Measurements from ENCODE around the gene DNA2. TPM values are rescaled to one million over a fixed set of nuclear protein-coding genes. Genes with fewer than 3 reads are reported as not detected.
"Not testable (repeated sequence)": the region's sequence is repeated elsewhere in the genome, so short reads cannot be mapped to it uniquely, and the experiment has no call there.

DNA2 gene
- polyA plus RNA-seq, 4 donors = 2.2 to 7.8 (median 4.1) TPM

DNA sequence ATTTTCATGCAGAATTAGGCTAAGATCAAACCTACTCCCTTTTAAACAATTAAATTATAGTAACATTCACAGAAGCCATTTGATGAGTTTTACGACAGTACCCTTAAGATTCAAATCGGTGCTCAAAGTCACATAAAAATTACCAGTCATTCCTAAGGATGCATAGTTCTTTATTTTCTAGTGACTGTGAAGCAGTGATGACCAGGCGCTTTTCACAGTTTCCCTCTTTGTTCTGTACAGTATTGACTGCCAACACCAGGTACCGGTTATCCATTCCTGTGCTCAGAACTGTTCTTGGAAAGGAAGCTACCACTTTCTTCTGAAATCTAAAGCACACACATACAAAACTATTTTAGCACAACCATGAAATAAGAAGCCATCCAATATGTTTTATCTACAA is 1.9 kb downstream of the DNA2 start:
- H3K9me3 ChIP-seq (ENCODE audit: control insufficient read depth in 2 of 2, insufficient read depth in 1 of 2, low read depth in 1 of 2, low read length in 1 of 2) = no peaks in the 10 kb centered on the region
- H3K36me3 ChIP-seq (ENCODE audit: control insufficient read depth in 3 of 3, insufficient read depth in 2 of 3, low read depth in 1 of 3, low read length in 3 of 3) = peaks cover 0 to 9% (median 0%) of the 10 kb centered on the region in 3 donors
- H3K27ac ChIP-seq (ENCODE audit: low read depth in 1 of 3, low read length in 2 of 3) = no peak overlapping the region
- no peak for DNase-seq
- peaks cover 0 to 5% (median 0%) of the 10 kb centered on the region in 3 donors for H3K4me1 ChIP-seq (ENCODE audit: control insufficient read depth in 3 of 3, insufficient read depth in 2 of 3, low read depth in 1 of 3, low read length in 2 of 3)
- 87 to 93% (median 89%) methylated on average over 4 of the region's 4 CpGs for WGBS, 3 donors
- H3K27me3 ChIP-seq (ENCODE audit: control insufficient read depth in 3 of 3, insufficient read depth in 3 of 3, low read length in 3 of 3) = no peaks in the 10 kb centered on the region
- FAIRE-seq = no peak
- H3K4me3 ChIP-seq (ENCODE audit: low read depth in 1 of 3, low read length in 3 of 3) = no peak overlapping the region

GRCh38 chr10:68464729-68465128 is 7.0 kb downstream of the DNA2 start:
- DNase-seq; H3K4me1 ChIP-seq (ENCODE audit: control insufficient read depth in 3 of 3, insufficient read depth in 2 of 3, low read depth in 1 of 3, low read length in 2 of 3): not testable (repeated sequence)
- 91 to 97% (median 91%) methylated on average over 3 to 4 of the region's 4 CpGs for WGBS, 3 donors

DNA sequence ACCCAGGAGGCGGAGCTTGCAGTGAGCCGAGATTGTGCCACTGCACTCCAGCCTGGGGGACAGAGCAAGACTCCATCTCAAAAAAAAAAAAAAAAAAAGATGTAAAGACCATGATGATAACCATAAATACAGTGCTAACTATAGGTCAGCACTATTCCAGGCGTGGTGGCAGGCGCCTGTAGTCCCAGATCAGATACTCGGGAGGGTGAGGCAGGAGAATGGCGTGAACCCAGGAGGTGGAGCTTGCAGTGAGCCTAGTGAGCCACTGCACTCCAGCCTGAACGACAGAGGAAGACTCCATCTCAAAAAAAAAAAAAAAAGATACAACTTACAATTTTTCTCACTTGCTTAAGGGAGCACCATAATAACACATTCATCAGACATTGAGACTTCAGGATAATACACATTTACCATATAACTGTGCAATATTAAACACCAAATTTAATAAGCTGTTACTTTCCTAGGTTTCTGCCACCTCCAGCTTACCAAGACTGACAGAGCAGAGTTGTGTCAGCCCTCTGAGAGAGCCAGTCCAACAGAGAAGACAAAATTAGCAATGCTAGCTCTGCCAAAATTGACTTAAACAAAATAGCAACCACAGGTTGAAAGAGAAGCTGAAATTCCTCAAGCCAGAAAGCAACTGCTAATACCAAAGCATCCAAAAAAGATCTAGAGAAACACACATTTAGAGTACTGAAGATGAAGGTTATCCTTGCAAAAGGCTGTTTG is 8.2 kb downstream of the DNA2 start:
- no peak overlapping the region for H3K4me3 ChIP-seq (ENCODE audit: low read depth in 1 of 3, low read length in 3 of 3)
- H3K9me3 ChIP-seq (ENCODE audit: control insufficient read depth in 2 of 2, insufficient read depth in 1 of 2, low read depth in 1 of 2, low read length in 1 of 2) = no peaks in the 10 kb centered on the region
- FAIRE-seq = no peak
- peaks cover 0 to 33% (median 0%) of the 10 kb centered on the region in 3 donors for H3K36me3 ChIP-seq (ENCODE audit: control insufficient read depth in 3 of 3, insufficient read depth in 2 of 3, low read depth in 1 of 3, low read length in 3 of 3)
- H3K4me1 ChIP-seq (ENCODE audit: control insufficient read depth in 3 of 3, insufficient read depth in 2 of 3, low read depth in 1 of 3, low read length in 2 of 3) = no peaks in the 10 kb centered on the region
- 92 to 97% (median 96%) methylated on average over 5 to 7 of the region's 7 CpGs for WGBS, 3 donors
- no peak overlapping the region for H3K27ac ChIP-seq (ENCODE audit: low read depth in 1 of 3, low read length in 2 of 3)
- no peak for DNase-seq
- H3K27me3 ChIP-seq (ENCODE audit: control insufficient read depth in 3 of 3, insufficient read depth in 3 of 3, low read length in 3 of 3) = no peaks in the 10 kb centered on the region

More at GRCh38 chr10:68464729-68465128, 7.0 kb downstream of the DNA2 start:
- FAIRE-seq; H3K4me3 ChIP-seq (ENCODE audit: low read depth in 1 of 3, low read length in 3 of 3); H3K27ac ChIP-seq (ENCODE audit: low read depth in 1 of 3, low read length in 2 of 3); H3K27me3 ChIP-seq (ENCODE audit: control insufficient read depth in 3 of 3, insufficient read depth in 3 of 3, low read length in 3 of 3); H3K9me3 ChIP-seq (ENCODE audit: control insufficient read depth in 2 of 2, insufficient read depth in 1 of 2, low read depth in 1 of 2, low read length in 1 of 2): not testable (repeated sequence)
- peaks cover 0 to 33% (median 0%) of the 10 kb centered on the region in 3 donors for H3K36me3 ChIP-seq (ENCODE audit: control insufficient read depth in 3 of 3, insufficient read depth in 2 of 3, low read depth in 1 of 3, low read length in 3 of 3)

- H3K9me3 ChIP-seq (ENCODE audit: control insufficient read depth in 2 of 2, insufficient read depth in 1 of 2, low read depth in 1 of 2, low read length in 1 of 2) = no peaks in the 10 kb centered on the region
- no peaks in the 10 kb centered on the region for H3K27me3 ChIP-seq (ENCODE audit: control insufficient read depth in 3 of 3, insufficient read depth in 3 of 3, low read length in 3 of 3)
- H3K4me3 ChIP-seq (ENCODE audit: low read depth in 1 of 3, low read length in 3 of 3) = no peak overlapping the region
- no peaks in the 10 kb centered on the region for H3K4me1 ChIP-seq (ENCODE audit: control insufficient read depth in 3 of 3, insufficient read depth in 2 of 3, low read depth in 1 of 3, low read length in 2 of 3)
- no peak for FAIRE-seq
- DNase-seq = no peak
- H3K27ac ChIP-seq (ENCODE audit: low read depth in 1 of 3, low read length in 2 of 3) = no peak overlapping the region
- peaks cover 0 to 36% (median 0%) of the 10 kb centered on the region in 3 donors for H3K36me3 ChIP-seq (ENCODE audit: control insufficient read depth in 3 of 3, insufficient read depth in 2 of 3, low read depth in 1 of 3, low read length in 3 of 3)
- WGBS, 3 donors = 85 to 95% (median 94%) methylated on average over 2 of the region's 2 CpGs
These were observed 9.2 kb downstream of the DNA2 start for GRCh38 chr10:68462536-68462935.

- no peak for FAIRE-seq
- 94 to 99% (median 99%) methylated on average over 3 of the region's 3 CpGs for WGBS, 3 donors
- no peaks in the 10 kb centered on the region for H3K4me1 ChIP-seq (ENCODE audit: control insufficient read depth in 3 of 3, insufficient read depth in 2 of 3, low read depth in 1 of 3, low read length in 2 of 3)
These were observed 10.7 kb downstream of the DNA2 start for GRCh38 chr10:68461032-68461431.

GRCh38 chr10:68449698-68450097 is 22.1 kb downstream of the DNA2 start:
- 70 to 88% (median 74%) methylated on average over 7 of the region's 7 CpGs for WGBS, 3 donors
- not testable (repeated sequence) for FAIRE-seq

More at GRCh38 chr10:68461032-68461431, 10.7 kb downstream of the DNA2 start:
- H3K4me3 ChIP-seq (ENCODE audit: low read depth in 1 of 3, low read length in 3 of 3) = no peak overlapping the region
- DNase-seq = no peak
- peaks cover 0 to 33% (median 0%) of the 10 kb centered on the region in 3 donors for H3K36me3 ChIP-seq (ENCODE audit: control insufficient read depth in 3 of 3, insufficient read depth in 2 of 3, low read depth in 1 of 3, low read length in 3 of 3)
- H3K27ac ChIP-seq (ENCODE audit: low read depth in 1 of 3, low read length in 2 of 3) = no peak overlapping the region
- H3K9me3 ChIP-seq (ENCODE audit: control insufficient read depth in 2 of 2, insufficient read depth in 1 of 2, low read depth in 1 of 2, low read length in 1 of 2) = no peaks in the 10 kb centered on the region
- no peaks in the 10 kb centered on the region for H3K27me3 ChIP-seq (ENCODE audit: control insufficient read depth in 3 of 3, insufficient read depth in 3 of 3, low read length in 3 of 3)

DNA sequence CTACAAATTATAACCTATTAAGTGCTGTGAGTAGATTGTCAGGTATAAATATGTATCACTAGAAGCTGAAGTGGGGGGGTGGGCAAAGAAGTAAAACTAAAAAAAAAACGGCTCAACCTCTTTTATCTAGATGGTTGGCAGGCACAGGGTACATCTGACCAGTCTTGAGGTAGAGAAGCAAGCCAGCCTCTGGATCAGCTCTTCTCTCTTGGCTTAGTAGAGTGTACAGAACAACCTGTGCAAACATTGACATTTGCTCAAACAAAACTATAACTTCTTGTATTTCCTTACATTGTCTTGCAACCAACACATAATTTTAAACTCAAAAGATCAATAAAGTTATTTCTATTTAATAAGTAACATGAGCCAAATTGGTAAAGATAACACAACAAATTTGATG is 25.6 kb downstream of the DNA2 start:
- H3K27me3 ChIP-seq (ENCODE audit: control insufficient read depth in 3 of 3, insufficient read depth in 3 of 3, low read length in 3 of 3) = no peaks in the 10 kb centered on the region
- H3K9me3 ChIP-seq (ENCODE audit: control insufficient read depth in 2 of 2, insufficient read depth in 1 of 2, low read depth in 1 of 2, low read length in 1 of 2) = no peaks in the 10 kb centered on the region
- H3K4me3 ChIP-seq (ENCODE audit: low read depth in 1 of 3, low read length in 3 of 3) = no peak overlapping the region
- H3K27ac ChIP-seq (ENCODE audit: low read depth in 1 of 3, low read length in 2 of 3) = no peak overlapping the region
- no peaks in the 10 kb centered on the region for H3K4me1 ChIP-seq (ENCODE audit: control insufficient read depth in 3 of 3, insufficient read depth in 2 of 3, low read depth in 1 of 3, low read length in 2 of 3)
- H3K36me3 ChIP-seq (ENCODE audit: control insufficient read depth in 3 of 3, insufficient read depth in 2 of 3, low read depth in 1 of 3, low read length in 3 of 3) = peaks cover 0 to 24% (median 0%) of the 10 kb centered on the region in 3 donors
- 47 to 79% (median 58%) methylated on average over 1 of the region's 1 CpG for WGBS, 3 donors
- FAIRE-seq (no peak), DNase-seq (no peak)

More at GRCh38 chr10:68449698-68450097, 22.1 kb downstream of the DNA2 start:
- peaks cover 0 to 28% (median 3%) of the 10 kb centered on the region in 3 donors for H3K36me3 ChIP-seq (ENCODE audit: control insufficient read depth in 3 of 3, insufficient read depth in 2 of 3, low read depth in 1 of 3, low read length in 3 of 3)
- not testable (repeated sequence) for H3K27me3 ChIP-seq (ENCODE audit: control insufficient read depth in 3 of 3, insufficient read depth in 3 of 3, low read length in 3 of 3); H3K4me3 ChIP-seq (ENCODE audit: low read depth in 1 of 3, low read length in 3 of 3); DNase-seq; H3K4me1 ChIP-seq (ENCODE audit: control insufficient read depth in 3 of 3, insufficient read depth in 2 of 3, low read depth in 1 of 3, low read length in 2 of 3); H3K9me3 ChIP-seq (ENCODE audit: control insufficient read depth in 2 of 2, insufficient read depth in 1 of 2, low read depth in 1 of 2, low read length in 1 of 2); H3K27ac ChIP-seq (ENCODE audit: low read depth in 1 of 3, low read length in 2 of 3)

- Histone ChIP-seq H3K4me1 (ENCODE audit: control insufficient read depth in 3 of 3, insufficient read depth in 2 of 3, low read depth in 1 of 3, low read length in 2 of 3) (no peaks in the 10 kb centered on the region), H3K9me3 (ENCODE audit: control insufficient read depth in 2 of 2, insufficient read depth in 1 of 2, low read depth in 1 of 2, low read length in 1 of 2) (no peaks in the 10 kb centered on the region), H3K27me3 (ENCODE audit: control insufficient read depth in 3 of 3, insufficient read depth in 3 of 3, low read length in 3 of 3) (no peaks in the 10 kb centered on the region), H3K27ac (ENCODE audit: low read depth in 1 of 3, low read length in 2 of 3) (no peak overlapping the region), H3K4me3 (ENCODE audit: low read depth in 1 of 3, low read length in 3 of 3) (no peak overlapping the region), H3K36me3 (ENCODE audit: control insufficient read depth in 3 of 3, insufficient read depth in 2 of 3, low read depth in 1 of 3, low read length in 3 of 3) (peaks cover 0 to 27% (median 1%) of the 10 kb centered on the region in 3 donors)
- 90 to 98% (median 95%) methylated on average over 2 of the region's 2 CpGs for WGBS, 3 donors
- DNase-seq (no peak), FAIRE-seq (no peak)
These were observed 28.8 kb downstream of the DNA2 start for GRCh38 chr10:68442971-68443370.
